GM21390 (cell line): ENCODE results near the gene SCARB2.
"Not testable (repeated sequence)": the region's sequence is repeated elsewhere in the genome, so short reads cannot be mapped to it uniquely, and the experiment has no call there.

Experiments
- ATAC-seq: cut with Tn5 transposase; IDR thresholded peaks from one replicate; pipeline ENCODE4 v1.9.1; 2021; ENCODE audit not compliant: unreplicated experiment

The SCARB2 gene, protein sequence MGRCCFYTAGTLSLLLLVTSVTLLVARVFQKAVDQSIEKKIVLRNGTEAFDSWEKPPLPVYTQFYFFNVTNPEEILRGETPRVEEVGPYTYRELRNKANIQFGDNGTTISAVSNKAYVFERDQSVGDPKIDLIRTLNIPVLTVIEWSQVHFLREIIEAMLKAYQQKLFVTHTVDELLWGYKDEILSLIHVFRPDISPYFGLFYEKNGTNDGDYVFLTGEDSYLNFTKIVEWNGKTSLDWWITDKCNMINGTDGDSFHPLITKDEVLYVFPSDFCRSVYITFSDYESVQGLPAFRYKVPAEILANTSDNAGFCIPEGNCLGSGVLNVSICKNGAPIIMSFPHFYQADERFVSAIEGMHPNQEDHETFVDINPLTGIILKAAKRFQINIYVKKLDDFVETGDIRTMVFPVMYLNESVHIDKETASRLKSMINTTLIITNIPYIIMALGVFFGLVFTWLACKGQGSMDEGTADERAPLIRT

DNA sequence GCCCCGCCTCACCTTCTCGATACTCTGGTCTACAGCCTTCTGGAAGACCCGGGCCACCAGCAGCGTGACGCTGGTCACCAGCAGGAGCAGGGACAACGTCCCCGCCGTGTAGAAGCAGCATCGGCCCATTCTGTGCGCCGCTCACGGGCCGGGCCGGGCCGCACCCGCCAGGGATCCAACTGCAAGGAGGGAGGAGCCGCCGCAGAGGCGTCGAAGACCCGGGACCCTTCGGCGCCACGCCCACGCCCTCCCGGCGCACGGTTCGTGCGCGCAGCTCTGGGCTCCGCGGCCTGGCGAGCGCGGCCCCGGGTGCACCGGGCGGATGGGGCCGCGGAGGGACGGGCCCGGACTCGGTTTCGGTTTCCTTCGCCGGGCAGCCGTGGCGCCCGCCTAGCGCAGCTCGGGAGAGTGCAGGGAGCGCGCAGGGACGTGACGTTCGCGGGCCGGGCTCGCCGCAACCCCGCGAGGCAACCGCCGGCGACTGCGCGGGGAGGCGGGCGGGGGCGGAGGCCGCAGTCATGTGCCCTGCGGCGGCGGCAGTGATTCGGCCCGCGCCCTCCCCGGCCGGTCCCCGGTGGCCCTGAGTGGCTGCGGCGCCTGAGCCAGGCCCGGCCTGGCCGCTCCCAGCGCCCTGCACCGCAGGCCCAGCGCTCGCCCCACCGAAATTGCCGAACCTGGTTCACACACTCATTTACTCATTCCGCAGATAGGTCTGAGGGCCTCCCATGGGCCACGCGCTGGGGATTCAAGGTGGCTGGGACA is at the start of gene SCARB2:
TSS of gene SCARB2 (minus strand) at position 410 of the 762 bp plus-strand sequence. CDS start at position 129, 281 bp downstream.
- ATAC-seq, result peak; percentile 76

DNA sequence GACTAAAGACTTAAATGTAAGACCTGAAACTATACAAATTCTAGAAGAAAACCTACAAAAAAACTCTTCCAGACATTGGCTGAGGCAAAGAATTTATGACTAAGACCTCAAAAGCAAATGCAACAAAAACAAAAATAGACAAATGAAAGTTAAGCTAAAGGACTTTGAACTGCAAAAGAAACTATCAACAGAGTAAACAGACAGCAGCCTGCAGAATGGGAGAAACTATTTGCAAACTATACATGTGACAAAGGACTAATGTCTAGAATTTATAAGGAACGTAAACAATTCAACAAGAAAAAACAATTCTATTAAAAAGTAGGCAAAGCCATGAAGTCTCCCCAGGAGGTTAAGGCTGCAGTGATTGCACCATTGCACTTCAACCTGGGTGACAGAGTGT is 46.9 kb upstream of the SCARB2 start:
- ATAC-seq, result no peak

DNA sequence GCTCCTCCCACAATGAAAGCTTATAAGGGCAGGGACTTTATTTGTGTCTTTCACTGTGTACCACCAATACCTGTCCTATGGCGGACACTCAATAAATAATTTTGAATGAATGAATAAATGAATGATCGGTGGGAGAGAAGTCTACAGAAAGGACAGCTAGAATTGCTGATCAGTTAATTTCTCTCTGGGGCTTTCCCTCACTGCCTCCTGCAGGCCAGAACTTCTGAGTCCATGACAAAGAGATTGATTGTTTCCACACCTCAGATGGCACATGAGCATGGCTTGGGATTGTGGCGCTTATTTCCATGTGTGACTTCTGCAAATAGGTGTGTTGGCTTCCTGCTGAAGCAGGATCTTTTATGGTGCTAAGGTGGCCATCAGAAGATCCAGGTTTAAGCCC is 44.2 kb upstream of the SCARB2 start:
- ATAC-seq, result no peak

DNA sequence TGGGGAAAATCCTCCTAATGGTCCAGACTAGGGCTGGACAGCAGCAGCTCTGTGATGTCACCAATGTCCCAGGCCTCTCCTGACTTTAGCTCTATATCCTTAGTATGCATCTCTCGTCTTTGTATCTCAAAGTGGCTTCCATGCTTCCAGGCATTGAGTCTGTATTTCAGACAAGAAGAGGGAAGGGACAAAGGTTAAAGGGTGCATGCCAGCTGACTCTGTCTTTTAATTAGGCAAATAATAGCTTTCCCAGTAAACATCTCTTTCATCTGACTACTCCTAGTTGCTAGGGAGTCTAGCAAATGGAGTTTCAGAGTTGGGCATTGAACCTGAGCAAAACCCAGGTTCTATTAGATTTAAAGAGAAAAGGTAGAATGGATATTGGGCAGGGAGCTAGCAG is 43.3 kb upstream of the SCARB2 start:
- no peak for ATAC-seq

DNA sequence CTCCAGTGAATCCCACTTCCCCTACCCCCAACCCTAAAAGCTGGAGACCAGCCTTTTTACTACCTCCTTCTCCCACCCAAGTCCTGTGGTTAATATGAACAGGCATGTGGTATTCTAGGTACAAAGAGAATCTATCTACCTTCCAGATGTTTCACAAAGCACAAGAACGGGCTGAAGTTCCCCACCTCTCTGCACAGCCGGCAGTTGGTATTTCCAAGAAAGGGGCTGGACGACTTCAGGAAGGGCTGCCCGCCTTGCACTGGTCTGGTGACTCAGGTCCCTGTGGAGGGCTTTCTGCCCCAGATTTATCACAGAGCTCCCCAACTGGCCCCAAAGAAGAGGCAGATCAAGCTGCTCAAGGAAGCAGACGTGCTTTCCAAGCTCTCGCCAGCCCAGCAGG is 42.4 kb upstream of the SCARB2 start:
- no peak for ATAC-seq

DNA sequence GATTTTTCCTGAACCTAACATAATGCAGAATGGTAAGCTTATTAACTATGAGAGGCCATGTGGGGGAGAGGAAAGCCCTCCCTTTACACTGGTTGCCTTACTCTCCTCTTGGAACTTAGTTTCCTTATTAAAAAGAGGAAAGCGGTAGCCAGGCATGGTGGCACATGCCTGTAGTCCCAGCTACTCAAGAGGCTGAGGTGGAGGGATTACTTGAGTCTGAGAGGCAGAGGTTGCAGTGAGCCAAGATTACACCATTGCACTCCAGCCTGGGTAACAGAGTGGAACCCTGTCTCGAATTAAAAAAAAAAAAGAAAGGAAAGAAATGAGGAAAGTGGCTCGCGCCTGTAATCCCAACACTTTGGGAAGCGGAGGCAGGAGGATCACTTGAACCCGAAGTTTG is 39.9 kb upstream of the SCARB2 start:
- ATAC-seq, result no peak

DNA sequence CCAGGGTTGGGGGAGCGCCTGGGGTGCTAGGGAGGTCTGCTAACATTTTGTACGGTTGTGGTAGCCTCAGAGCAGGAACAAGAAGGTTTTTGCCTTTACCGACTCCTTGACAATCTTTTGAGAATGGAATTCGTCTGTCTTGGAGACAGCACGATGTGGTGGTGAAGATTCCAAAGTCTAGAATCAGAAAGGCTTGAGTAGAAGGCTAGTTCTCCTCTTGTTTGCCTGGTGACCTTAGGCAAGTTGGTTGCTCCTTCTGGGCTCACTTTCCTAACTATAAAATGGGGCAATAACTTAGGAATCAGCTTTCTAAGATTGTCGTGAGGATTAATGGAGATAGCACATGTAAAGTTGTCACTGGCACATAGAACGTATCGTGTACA is 38.6 kb upstream of the SCARB2 start:
- ATAC-seq, result no peak

DNA sequence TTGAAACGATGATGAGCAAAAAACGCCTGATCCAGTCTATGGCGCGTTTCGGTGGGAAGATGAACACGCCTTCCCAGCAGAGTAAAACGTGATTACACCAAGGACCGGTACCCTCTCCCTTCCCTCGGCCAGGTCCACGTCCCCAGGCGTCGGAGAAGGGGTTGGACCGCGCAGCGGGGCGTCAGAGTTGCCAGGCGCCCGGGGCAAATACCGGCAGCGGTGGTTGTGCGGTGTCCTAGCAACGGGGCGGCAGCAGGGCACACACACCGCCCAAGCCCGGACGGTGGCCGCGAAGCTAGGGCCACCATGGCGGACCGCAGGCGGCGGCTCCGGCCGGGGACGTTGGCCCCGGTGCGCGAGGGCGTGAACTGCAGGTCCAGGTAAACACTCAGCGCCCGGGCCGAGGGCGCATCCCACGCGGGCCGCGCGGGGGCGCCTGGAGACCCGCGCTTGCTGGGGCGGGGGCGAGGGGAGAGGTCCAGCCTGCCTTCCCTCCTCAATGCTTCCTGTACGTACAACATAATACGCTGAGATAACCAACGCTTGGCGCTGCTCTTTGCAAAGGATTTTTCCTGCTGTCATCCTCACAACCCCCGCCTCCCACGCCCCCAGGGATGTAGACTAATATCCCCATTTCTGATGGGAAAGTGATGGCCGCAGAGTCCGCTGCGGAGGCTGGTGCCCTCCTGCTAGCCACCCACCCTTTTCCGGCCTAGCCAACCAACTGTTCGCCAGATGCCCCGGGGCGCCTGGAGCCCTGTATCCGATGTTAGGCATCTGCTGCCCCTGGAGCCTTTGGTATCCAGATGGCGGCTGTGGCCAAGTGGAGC is 38.0 kb upstream of the SCARB2 start, which contains the start of gene FAM47E:
TSS of gene FAM47E (plus strand) at position 281 of the 830 bp plus-strand sequence. CDS start at position 307, 26 bp downstream.
- no peak for ATAC-seq

DNA sequence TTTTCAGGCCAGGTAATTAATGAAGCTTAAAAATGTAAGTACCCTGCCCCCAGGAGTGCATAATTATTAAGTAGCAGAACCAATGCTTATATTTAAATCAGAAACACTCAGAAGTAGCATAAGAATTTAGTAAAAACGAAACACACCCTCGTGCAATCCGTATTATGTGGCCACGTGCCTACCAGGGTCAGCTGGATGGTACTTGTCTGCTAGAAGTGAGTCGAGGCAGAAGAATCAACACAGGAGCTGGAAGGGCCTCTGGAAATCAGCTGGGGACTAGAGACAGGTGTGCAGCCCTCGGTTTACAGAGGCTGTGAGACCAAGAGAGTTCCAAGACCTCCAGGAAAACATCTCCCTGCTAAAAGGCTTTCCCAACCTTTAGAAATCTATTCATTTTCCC is 37.3 kb upstream of the SCARB2 start:
- no peak for ATAC-seq

DNA sequence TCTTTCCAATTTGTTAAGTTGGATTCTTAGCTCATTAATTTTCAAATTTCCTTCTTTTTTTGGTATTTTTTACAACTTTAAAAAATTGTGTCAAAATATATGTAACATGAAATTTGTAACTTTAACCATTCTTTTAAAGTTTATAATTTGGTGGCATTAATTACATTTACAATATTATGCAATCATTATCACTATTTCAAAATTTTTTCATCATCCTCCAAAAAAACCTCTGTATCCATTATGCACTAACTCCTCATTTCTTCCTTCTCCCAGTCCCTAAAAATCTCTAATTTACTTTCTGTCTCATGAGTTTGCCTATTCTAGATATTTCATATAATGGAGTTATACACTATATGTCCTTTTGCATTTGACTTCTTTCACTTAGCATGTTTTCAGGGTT is 33.2 kb upstream of the SCARB2 start:
- ATAC-seq, result no peak

DNA sequence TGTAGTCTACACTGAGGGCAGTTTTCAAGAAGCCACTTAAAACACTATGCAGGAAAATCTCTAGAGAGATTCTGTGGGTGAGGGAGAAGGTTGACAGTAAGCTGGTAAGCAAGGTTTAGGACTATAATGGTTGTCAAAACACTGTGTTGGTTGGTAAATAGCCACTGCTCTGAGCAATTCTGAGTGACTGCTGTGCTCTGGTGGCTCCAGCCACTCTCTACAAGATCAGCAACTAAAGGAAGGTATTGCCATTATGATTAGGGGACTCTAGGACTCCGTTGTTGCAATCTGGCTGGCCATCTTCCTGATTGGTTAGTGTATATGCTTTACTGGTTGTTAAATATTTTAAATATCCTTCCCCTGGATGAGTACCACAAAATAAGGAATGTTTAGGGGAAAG is 32.4 kb upstream of the SCARB2 start:
- no peak for ATAC-seq

DNA sequence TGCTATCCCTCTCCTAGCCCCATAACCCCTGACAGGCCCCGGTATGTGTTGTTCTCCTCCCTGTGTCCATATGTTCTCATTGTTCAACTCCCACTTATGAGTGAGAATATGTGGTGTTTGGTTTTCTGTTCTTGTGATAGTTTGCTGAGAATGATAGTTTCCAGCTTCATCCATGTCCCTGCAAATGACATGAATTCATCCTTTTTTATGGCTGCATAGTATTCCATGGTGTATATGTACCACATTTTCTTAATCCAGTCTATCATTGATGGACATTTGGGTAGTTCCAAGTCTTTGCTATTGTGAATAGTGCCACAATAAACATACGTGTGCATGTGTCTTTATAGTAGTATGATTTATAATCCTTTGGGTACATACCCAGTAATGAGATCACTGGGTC is 30.3 kb upstream of the SCARB2 start:
- not testable (repeated sequence) for ATAC-seq

DNA sequence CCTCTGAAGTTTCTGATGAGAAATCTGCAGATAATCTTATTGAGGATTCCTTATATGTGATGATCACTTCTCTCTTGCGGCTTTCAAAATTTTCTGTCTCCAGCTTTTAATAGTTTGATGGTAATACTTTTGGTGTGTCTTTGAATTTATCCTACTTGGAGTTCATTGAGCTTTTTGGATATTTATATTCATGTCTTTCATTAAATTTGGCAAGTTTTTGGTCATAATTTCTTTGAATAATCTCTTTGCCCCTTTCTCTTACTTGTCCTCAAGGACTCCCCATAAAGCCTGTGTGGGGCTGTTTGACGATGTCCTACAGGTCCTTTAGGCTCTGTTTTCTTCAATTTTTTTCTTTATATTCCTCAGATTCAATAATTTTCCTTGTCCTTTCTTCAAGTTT is 26.6 kb upstream of the SCARB2 start:
- ATAC-seq, result no peak

DNA sequence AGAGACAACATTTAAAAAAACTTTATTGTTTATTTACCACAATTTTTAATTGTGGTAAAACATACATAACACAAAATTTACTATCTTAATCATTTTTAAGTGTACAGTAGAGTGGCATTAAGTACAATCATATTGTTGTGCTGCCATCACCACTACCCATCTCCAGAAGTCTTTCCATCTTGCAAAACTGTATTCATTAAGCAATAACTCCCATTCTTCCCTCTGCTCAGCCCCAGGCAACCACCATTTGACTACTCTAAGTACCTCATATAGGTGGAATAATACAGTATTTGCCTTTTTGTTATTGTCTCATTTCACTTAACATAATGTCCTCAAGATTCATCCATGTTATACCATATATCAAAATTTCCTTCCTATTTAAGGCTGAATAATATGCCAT is 25.1 kb upstream of the SCARB2 start:
- ATAC-seq, result no peak

DNA sequence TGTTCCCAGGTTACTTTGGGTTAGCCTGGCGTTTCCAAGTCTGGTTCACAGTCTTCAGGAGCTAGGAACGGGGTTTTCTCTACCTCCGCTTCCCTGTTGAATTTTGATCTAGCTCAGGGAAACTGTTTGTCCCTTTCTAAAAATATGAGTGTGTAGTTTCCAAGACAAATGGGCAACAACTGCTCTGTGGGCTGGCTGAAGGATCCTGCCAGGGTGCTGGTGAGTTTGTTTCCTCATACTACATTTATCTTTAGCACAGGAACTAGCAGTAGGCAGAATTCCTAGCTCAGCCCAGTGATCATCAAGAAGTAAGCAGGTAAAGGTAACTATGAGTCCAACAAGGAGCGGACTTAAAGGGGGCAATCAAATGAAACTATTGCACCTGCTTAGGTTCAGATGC is 24.6 kb upstream of the SCARB2 start:
- ATAC-seq, result no peak

DNA sequence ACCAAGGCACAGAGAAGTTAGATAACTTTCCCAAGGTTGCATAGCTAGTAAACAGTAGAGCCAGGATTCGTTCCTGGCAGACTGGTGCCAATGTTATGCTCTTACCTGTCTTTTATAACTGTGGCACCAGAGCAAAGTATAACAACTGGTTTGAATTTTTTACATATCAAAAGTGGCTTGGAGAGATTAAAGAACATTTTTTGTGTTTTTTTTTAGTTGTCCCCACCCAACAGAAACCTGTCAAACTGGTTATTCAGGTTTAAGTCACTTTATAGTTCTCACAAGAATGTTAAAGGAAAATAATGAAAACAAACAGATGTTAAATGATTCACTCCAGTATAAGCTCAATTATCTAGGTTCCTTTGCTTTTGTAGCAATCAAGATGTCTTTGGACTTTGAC is 22.3 kb upstream of the SCARB2 start:
- ATAC-seq, result no peak

DNA sequence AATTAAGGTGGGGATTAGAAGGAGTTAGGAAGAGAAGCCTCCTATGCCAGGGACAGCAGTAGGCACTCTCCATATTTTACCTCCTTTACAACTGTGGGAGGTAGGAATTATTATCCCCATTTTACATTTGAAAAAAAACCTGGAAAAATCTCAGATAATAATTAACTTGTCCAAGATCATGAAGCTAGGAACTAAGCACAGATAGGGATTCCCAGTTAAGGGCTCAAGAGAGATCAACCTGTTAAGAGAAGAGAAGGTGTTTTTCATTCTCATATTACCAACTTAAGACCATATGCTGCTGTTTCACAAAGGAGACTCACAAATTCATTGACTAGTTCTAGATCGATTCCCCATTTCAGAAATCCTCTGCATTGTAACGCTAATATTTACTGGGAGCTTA is 21.8 kb upstream of the SCARB2 start:
- ATAC-seq, result no peak

DNA sequence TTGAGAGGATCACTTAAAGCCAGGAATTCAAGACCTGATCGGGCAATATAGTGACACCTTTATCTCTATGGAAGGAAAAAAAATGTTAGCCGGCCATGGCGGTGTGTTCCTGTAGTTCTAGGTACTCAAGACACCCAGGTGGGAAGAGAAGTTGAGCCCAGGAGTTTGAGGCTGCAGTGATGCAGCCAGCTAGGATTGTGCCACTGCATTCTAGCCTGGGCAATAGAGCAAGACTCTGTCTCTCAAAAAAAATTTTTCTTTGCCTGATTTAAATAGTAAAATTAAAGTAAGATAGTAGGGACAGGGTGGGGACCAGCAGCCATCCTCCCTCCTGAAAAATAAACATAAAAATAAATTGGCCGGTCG is 21.0 kb upstream of the SCARB2 start:
- no peak for ATAC-seq

DNA sequence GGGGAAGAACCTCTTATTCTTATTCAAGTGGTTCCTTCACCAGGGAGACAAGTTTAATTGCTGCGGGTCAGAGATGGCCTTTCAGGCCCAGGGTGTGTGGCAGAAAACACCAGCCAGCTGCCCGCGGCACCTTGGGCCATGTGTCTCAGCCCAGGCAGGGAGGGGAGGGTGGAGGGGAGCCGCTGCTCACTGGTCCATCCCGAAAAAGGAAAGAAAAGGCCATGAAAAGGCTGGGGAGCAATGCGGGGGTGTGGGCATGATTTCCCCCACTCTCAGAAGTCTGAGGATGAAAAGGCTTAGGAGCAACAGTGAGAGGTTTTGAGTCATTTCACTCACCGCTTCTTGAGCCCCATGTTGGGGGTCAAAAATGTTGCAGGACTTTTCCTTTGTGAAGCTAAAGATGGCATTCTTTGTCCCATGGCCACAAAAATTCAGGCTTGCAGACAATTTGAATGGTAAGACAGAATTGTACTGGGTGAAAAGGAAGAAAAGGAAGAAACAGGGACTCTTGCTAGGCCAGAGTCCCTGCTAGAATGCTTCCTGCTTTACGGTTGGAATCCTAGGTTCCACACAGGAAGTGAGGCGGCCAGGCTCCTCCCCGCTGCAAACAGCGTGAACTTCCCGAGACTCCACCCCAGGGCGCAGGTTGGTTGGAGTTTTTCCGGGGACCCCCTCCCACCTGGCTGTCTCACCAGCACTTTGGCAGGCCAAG is 20.5 kb upstream of the SCARB2 start:
- no peak for ATAC-seq

DNA sequence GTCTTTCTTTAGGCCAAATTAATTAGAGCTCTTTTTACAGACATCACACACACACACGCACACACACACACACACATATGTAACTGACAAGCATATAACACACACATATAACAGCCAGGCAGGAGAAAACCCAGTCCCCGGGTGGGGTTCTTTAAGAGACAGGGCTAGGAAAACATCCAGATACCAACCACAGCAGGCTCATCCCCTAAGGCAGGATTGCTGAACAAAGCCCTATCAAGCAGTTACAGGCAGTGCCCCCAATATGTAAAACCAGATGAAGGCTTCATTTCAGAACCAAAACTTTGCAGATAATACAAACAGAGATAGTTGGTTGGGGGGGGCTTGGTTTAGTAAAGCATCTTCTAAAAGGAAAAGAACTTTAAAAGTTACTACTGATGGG is 19.9 kb upstream of the SCARB2 start:
- no peak for ATAC-seq

DNA sequence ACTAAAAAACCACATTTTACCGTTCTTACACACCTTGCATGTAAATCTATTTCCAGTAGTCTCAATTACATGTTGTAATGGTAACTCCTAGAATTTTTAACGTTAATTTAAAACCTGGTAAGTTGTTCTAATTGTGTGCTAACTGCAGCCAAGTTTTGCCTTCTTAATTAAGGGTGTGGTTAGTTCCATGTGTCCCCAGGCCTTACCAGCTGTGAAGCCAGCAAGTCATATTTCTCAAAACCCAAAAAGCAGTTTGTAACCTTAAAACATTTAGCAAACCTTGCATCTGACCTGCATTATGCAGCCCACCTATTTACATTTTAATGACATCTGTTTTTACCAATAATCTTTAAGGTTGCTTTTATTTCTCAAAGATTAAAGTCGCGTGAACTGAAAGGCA is 19.5 kb upstream of the SCARB2 start:
- no peak for ATAC-seq
